WTC11 (cell line): Measurements from ENCODE around the gene CACNA2D3. TPM values are rescaled to one million over a fixed set of nuclear protein-coding genes. Genes with fewer than 3 reads are reported as not detected.

Source experiments
- ATAC-seq: fragments of 200-7000 bp; cut with Tn5 transposase; 2 replicates; pipeline ENCODE4 v1.10.0; 2021; ENCODE audit warnings: mild to moderate bottlenecking, moderate library complexity
- CTCF ChIA-PET: fragments of 300-600 bp; sonication (Branson Sonifier 250); formaldehyde crosslinking; loops from one replicate; lab custom pipeline; 2021; ENCODE audit warnings: antibody characterized with exemption; lab: Charles Lee
- POLR2A ChIA-PET: fragments of 350-600 bp; sonication (Branson Sonifier 250); formaldehyde crosslinking; loops from one replicate; lab custom pipeline; 2021; ENCODE audit warnings: antibody characterized with exemption; lab: Charles Lee
- DNase-seq: peaks from one replicate; pipeline ENCODE4 v3.0.0; 2021; ENCODE audit warnings: low spot score
- H3K27ac Mint-ChIP-seq: 2 replicates; pipeline ENCODE4 v1.8.0; 2021; ENCODE audit warnings: mixed read lengths
- H3K27me3 Mint-ChIP-seq: 2 replicates; pipeline ENCODE4 v1.8.0; 2021; ENCODE audit warnings: low read depth, mild to moderate bottlenecking, moderate library complexity, mixed read lengths
- H3K36me3 Mint-ChIP-seq: 2 replicates; pipeline ENCODE4 v1.8.0; 2021; ENCODE audit warnings: mixed read lengths
- H3K4me1 Mint-ChIP-seq: 2 replicates; pipeline ENCODE4 v1.8.0; 2022; ENCODE audit warnings: mixed read lengths
- H3K4me3 Mint-ChIP-seq: 2 replicates; pipeline ENCODE4 v1.8.0; 2021; ENCODE audit warnings: mild to moderate bottlenecking, moderate library complexity, mixed read lengths
- H3K9me3 Mint-ChIP-seq: 2 replicates; pipeline ENCODE4 v1.8.0; 2021; ENCODE audit warnings: mixed read lengths
- FOXJ3 ChIP-seq: sonication (generic); formaldehyde crosslinking; IDR thresholded peaks from 2 replicates; pipeline ENCODE4 v1.9.0; 2021; ENCODE audit warnings: missing genetic modification reagents, mild to moderate bottlenecking, borderline replicate concordance
- GTF2I ChIP-seq: fragments of 250-450 bp; sonication (Bioruptor Pico); conservative IDR thresholded peaks from 2 replicates; pipeline ENCODE4 v1.4.0; 2021; ENCODE audit warnings: mild to moderate bottlenecking
- IRF2 ChIP-seq: sonication (generic); formaldehyde crosslinking; IDR thresholded peaks from 2 replicates; pipeline ENCODE4 v1.8.0; 2022; ENCODE audit warnings: low read depth, missing genetic modification reagents, borderline replicate concordance
- KAT7 ChIP-seq: sonication (generic); formaldehyde crosslinking; IDR thresholded peaks from 2 replicates; pipeline ENCODE4 v1.8.1; 2023; ENCODE audit warnings: missing genetic modification reagents, mild to moderate bottlenecking, borderline replicate concordance
- MYBL2 ChIP-seq: sonication (generic); formaldehyde crosslinking; IDR thresholded peaks from 2 replicates; pipeline ENCODE4 v1.8.1; 2023; ENCODE audit warnings: mild to moderate bottlenecking, moderate library complexity, missing genetic modification reagents
- NR2C2 ChIP-seq: sonication (generic); formaldehyde crosslinking; IDR thresholded peaks from 2 replicates; pipeline ENCODE4 v1.8.0; 2022; ENCODE audit warnings: mild to moderate bottlenecking, missing genetic modification reagents
- NR3C1 ChIP-seq: sonication (generic); formaldehyde crosslinking; conservative IDR thresholded peaks from 2 replicates; pipeline ENCODE4 v1.8.1; 2023; ENCODE audit warnings: low read depth, mild to moderate bottlenecking, missing genetic modification reagents
- RELA ChIP-seq: sonication (generic); formaldehyde crosslinking; IDR thresholded peaks from 2 replicates; pipeline ENCODE4 v1.8.1; 2022; ENCODE audit warnings: missing genetic modification reagents, mild to moderate bottlenecking, borderline replicate concordance
- SMAD3 ChIP-seq: sonication (generic); formaldehyde crosslinking; IDR thresholded peaks from 2 replicates; pipeline ENCODE4 v1.8.0; 2022; ENCODE audit warnings: missing genetic modification reagents, mild to moderate bottlenecking, borderline replicate concordance
- SOX15 ChIP-seq: fragments of 250-450 bp; sonication (Bioruptor Pico); IDR thresholded peaks from 2 replicates; pipeline ENCODE4 v1.9.0; 2021; ENCODE audit warnings: mild to moderate bottlenecking
- SP1 ChIP-seq: sonication (generic); formaldehyde crosslinking; conservative IDR thresholded peaks from 2 replicates; pipeline ENCODE4 v1.8.1; 2022; ENCODE audit warnings: missing genetic modification reagents
- TEAD4 ChIP-seq: sonication (generic); formaldehyde crosslinking; IDR thresholded peaks from 2 replicates; pipeline ENCODE4 v1.8.0; 2022; ENCODE audit warnings: mild to moderate bottlenecking, missing genetic modification reagents
- TP53 ChIP-seq: sonication (generic); formaldehyde crosslinking; IDR thresholded peaks from 2 replicates; pipeline ENCODE4 v1.8.1; 2023; ENCODE audit warnings: mild to moderate bottlenecking, missing genetic modification reagents
- ZNF232 ChIP-seq: sonication (generic); formaldehyde crosslinking; IDR thresholded peaks from 2 replicates; pipeline ENCODE4 v1.8.0; 2022; ENCODE audit warnings: mild to moderate bottlenecking, missing genetic modification reagents
- total RNA-seq: library from RNA; stranded (reverse); gene quantifications from 3 replicates; pipeline ENCODE4 v1.2.3, GENCODE V29; 2021
- TF ChIP-seq, protein P1 (sequence below): fragments of 250-450 bp; sonication (Bioruptor Pico); IDR thresholded peaks from 2 replicates; pipeline ENCODE4 v1.9.0; 2021; ENCODE audit warnings: moderate library complexity, mild to moderate bottlenecking, inconsistent platforms, borderline replicate concordance
- TF ChIP-seq, protein P2 (sequence below): sonication (generic); formaldehyde crosslinking; IDR thresholded peaks from 2 replicates; pipeline ENCODE4 v1.8.1; 2023; ENCODE audit warnings: mild to moderate bottlenecking, moderate library complexity, missing genetic modification reagents
- TF ChIP-seq, protein P3 (sequence below): fragments of 250-450 bp; sonication (Bioruptor Pico); conservative IDR thresholded peaks from 2 replicates; pipeline ENCODE4 v1.9.0; 2021; ENCODE audit warnings: mild to moderate bottlenecking
- TF ChIP-seq, protein P4 (sequence below): fragments of 250-450 bp; sonication (Bioruptor Pico); IDR thresholded peaks from 2 replicates; pipeline ENCODE4 v2.1.2; 2022; ENCODE audit warnings: mild to moderate bottlenecking, moderate library complexity
- TF ChIP-seq, protein P5 (sequence below): fragments of 250-450 bp; sonication (Bioruptor Pico); IDR thresholded peaks from 2 replicates; pipeline ENCODE4 v1.8.0; 2021; ENCODE audit warnings: mild to moderate bottlenecking
- TF ChIP-seq, protein P6 (sequence below): sonication (generic); formaldehyde crosslinking; IDR thresholded peaks from 2 replicates; pipeline ENCODE4 v1.8.1; 2023; ENCODE audit warnings: mild to moderate bottlenecking, missing genetic modification reagents, borderline replicate concordance

The CACNA2D3 gene
- total RNA-seq, 1 experiment from 2014 or later, result 5.0 TPM

DNA sequence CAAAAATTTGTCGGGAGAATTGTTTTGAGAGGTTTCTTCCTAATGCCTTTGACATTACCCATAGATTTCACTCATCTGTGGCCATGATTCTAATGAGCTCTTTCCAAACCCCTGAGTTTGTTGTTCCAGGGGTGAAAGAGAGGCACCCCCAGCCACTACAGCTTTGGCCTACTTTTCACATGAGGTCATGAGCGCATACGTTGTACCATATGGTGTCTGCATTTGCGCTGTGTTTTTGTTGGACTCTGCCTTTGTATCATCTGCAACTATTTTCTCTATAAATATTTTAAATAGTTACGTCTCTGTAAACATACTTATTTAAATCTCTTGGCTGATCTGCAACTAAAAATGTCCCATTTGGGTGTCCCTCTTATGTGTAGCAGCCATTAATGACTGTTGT is 697.6 kb downstream of the CACNA2D3 start:
- peaks cover 12% of the 10 kb centered on the region for H3K36me3 Mint-ChIP-seq
- no peak overlapping the region for H3K27ac Mint-ChIP-seq
- ATAC-seq (no peak), DNase-seq (no peak)
- ChIA-PET POLR2A (no interaction called here), CTCF (interaction anchor here (3.9 kb wide), 1 partner anchor 11 kb away, joined by 22 read pairs; no protein-coding TSS in a partner anchor)
- H3K4me3 Mint-ChIP-seq, result no peak overlapping the region
- H3K9me3 Mint-ChIP-seq, result no peaks in the 10 kb centered on the region
- H3K4me1 Mint-ChIP-seq, result peaks cover 18% of the 10 kb centered on the region
- peaks cover 100% of the 10 kb centered on the region for H3K27me3 Mint-ChIP-seq
- TF ChIP-seq ZNF232 (CRISPR knock-in tag) (no peak), TP53 (CRISPR knock-in tag) (no peak), MYBL2 (CRISPR knock-in tag) (no peak), IRF2 (no peak), SP1 (CRISPR knock-in tag) (no peak), FOXJ3 (CRISPR knock-in tag) (no peak), SMAD3 (no peak), KAT7 (CRISPR knock-in tag) (no peak), RELA (CRISPR knock-in tag) (no peak), SOX15 (no peak), NR2C2 (CRISPR knock-in tag) (no peak), TEAD4 (no peak), NR3C1 (CRISPR knock-in tag) (no peak), GTF2I (CRISPR knock-in tag) (no peak)
- TF ChIP-seq, protein P1, sequence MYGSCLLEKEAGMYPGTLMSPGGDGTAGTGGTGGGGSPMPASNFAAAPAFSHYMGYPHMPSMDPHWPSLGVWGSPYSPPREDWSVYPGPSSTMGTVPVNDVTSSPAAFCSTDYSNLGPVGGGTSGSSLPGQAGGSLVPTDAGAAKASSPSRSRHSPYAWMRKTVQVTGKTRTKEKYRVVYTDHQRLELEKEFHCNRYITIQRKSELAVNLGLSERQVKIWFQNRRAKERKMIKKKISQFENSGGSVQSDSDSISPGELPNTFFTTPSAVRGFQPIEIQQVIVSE (CRISPR knock-in tag), result no peak
- TF ChIP-seq, protein P2, sequence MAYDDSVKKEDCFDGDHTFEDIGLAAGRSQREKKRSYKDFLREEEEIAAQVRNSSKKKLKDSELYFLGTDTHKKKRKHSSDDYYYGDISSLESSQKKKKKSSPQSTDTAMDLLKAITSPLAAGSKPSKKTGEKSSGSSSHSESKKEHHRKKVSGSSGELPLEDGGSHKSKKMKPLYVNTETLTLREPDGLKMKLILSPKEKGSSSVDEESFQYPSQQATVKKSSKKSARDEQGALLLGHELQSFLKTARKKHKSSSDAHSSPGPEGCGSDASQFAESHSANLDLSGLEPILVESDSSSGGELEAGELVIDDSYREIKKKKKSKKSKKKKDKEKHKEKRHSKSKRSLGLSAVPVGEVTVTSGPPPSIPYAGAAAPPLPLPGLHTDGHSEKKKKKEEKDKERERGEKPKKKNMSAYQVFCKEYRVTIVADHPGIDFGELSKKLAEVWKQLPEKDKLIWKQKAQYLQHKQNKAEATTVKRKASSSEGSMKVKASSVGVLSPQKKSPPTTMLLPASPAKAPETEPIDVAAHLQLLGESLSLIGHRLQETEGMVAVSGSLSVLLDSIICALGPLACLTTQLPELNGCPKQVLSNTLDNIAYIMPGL (CRISPR knock-in tag), result no peak
- TF ChIP-seq, protein P3, sequence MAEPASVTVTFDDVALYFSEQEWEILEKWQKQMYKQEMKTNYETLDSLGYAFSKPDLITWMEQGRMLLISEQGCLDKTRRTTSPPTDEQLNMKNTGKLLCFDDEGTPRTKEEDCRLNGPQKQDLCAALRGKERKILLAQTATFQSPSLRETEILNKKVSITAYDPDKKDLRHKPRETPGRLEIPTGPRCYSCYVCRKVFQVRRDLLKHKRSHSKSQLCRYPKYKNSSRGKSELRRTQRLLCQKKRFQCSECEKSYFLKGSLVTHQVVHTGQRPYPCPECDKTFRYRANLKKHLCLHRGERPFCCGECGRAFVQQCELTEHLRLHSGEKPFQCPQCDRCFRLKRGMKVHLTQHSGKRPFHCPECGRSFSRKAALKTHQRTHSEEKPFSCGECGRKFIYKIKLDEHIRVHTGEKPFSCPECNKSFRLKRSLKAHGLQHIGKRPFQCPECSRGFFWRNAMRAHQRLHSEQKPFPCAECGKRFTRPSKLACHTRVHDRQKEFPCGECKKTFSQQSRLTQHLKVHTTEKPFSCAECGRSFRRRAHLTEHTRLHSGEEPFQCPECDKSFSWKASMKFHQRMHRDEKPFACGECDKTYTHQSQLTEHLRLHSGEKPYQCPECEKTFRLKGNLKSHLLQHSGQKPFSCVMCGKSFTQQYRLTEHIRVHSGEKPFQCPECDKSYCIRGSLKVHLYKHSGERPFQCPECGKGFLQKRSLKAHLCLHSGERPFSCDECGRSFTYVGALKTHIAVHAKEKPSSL (CRISPR knock-in tag), result no peak
- TF ChIP-seq, protein P4, sequence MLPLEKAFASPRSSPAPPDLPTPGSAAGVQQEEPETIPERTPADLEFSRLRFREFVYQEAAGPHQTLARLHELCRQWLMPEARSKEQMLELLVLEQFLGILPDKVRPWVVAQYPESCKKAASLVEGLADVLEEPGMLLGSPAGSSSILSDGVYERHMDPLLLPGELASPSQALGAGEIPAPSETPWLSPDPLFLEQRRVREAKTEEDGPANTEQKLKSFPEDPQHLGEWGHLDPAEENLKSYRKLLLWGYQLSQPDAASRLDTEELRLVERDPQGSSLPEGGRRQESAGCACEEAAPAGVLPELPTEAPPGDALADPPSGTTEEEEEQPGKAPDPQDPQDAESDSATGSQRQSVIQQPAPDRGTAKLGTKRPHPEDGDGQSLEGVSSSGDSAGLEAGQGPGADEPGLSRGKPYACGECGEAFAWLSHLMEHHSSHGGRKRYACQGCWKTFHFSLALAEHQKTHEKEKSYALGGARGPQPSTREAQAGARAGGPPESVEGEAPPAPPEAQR (CRISPR knock-in tag), result no peak
- TF ChIP-seq, protein P5, sequence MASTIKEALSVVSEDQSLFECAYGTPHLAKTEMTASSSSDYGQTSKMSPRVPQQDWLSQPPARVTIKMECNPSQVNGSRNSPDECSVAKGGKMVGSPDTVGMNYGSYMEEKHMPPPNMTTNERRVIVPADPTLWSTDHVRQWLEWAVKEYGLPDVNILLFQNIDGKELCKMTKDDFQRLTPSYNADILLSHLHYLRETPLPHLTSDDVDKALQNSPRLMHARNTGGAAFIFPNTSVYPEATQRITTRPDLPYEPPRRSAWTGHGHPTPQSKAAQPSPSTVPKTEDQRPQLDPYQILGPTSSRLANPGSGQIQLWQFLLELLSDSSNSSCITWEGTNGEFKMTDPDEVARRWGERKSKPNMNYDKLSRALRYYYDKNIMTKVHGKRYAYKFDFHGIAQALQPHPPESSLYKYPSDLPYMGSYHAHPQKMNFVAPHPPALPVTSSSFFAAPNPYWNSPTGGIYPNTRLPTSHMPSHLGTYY, result no peak
- TF ChIP-seq, protein P6, sequence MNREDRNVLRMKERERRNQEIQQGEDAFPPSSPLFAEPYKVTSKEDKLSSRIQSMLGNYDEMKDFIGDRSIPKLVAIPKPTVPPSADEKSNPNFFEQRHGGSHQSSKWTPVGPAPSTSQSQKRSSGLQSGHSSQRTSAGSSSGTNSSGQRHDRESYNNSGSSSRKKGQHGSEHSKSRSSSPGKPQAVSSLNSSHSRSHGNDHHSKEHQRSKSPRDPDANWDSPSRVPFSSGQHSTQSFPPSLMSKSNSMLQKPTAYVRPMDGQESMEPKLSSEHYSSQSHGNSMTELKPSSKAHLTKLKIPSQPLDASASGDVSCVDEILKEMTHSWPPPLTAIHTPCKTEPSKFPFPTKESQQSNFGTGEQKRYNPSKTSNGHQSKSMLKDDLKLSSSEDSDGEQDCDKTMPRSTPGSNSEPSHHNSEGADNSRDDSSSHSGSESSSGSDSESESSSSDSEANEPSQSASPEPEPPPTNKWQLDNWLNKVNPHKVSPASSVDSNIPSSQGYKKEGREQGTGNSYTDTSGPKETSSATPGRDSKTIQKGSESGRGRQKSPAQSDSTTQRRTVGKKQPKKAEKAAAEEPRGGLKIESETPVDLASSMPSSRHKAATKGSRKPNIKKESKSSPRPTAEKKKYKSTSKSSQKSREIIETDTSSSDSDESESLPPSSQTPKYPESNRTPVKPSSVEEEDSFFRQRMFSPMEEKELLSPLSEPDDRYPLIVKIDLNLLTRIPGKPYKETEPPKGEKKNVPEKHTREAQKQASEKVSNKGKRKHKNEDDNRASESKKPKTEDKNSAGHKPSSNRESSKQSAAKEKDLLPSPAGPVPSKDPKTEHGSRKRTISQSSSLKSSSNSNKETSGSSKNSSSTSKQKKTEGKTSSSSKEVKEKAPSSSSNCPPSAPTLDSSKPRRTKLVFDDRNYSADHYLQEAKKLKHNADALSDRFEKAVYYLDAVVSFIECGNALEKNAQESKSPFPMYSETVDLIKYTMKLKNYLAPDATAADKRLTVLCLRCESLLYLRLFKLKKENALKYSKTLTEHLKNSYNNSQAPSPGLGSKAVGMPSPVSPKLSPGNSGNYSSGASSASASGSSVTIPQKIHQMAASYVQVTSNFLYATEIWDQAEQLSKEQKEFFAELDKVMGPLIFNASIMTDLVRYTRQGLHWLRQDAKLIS (CRISPR knock-in tag), result no peak
